KOPT-K1 (cell line): ENCODE results near the gene CELF1.
A peak's percentile ranks its signal among the peaks of the same experiment; 100 is the strongest.
"Not testable (repeated sequence)": the region's sequence is repeated elsewhere in the genome, so short reads cannot be mapped to it uniquely, and the experiment has no call there.

Experiments used
- H3K27ac ChIP-seq: fragments of 200-600 bp; sonication (generic); 2 replicates; pipeline ENCODE4 v1.5.1; 2016; ENCODE audit warnings: antibody characterized with exemption, mild to moderate bottlenecking, low read depth, low read length; ENCODE audit not compliant: poor library complexity, severe bottlenecking
- H3K36me3 ChIP-seq: fragments of 200-600 bp; sonication (generic); 2 replicates; pipeline ENCODE4 v1.5.1; 2017; ENCODE audit warnings: antibody characterized with exemption, mild to moderate bottlenecking, low read length, moderate library complexity; ENCODE audit not compliant: insufficient read depth
- H3K9me3 ChIP-seq: fragments of 200-600 bp; sonication (generic); 2 replicates; pipeline ENCODE4 v1.5.1; 2017; ENCODE audit warnings: antibody characterized with exemption, low read length, mild to moderate bottlenecking; ENCODE audit not compliant: insufficient read depth, poor library complexity, severe bottlenecking

Gene CELF1

GRCh38 chr11:47534704-47535251, 18.2 kb downstream of the CELF1 start:
- Histone ChIP-seq H3K9me3 (no peaks in the 10 kb centered on the region), H3K27ac (no peak overlapping the region), H3K36me3 (peaks cover 74% of the 10 kb centered on the region)

GRCh38 chr11:47533690-47534151, 19.2 kb downstream of the CELF1 start:
- Histone ChIP-seq H3K27ac (no peak overlapping the region), H3K36me3 (peaks cover 82% of the 10 kb centered on the region), H3K9me3 (no peaks in the 10 kb centered on the region)

DNA sequence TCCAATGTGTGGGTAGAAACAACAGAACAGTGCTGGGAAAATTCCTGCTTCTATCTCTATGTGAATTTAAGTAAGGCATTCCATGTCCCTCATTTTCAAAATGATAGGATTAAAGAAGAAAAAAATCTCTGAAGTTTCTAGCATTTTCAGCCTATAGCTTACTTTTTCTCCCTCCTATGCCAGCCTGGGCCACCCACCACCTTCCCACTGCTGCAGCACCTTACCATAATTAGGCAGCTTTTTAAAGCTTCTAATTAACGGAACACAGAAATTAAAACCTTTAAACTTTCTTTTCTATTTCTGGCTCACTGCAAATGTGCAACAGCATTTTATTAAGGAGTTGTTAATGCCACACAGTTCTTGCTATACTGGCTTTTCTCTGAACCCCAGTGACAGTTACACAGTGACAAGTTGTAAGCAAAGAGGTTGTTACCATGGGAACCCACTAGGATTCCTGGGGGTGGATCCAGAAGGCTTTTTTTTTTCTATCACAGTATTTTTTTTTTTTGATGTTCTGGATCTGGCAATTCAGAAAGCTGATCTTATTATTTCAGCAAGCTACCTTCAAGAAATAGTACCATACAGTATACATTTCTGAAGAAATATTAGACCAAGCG, 20.2 kb downstream of the CELF1 start:
- no peak overlapping the region for H3K27ac ChIP-seq

DNA sequence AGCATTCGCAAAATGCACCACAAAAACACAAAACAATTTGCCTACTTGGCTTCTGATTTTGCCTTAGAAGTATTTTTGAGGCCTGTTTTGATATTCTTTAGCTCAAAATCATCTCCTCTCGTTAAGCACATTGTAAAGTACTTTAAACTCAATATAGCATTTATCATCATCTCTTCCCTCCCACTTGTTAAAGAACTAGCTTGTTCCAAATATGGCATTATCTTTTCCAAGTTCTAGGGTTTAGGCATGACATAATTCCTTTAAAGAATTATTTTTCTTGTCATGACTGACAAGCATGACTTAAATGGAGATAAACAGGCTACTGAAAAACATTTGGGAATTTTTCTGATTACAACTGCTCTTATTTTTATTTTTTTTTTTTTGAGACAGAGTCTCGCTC, 21.3 kb downstream of the CELF1 start:
- H3K9me3 ChIP-seq, result no peaks in the 10 kb centered on the region
- no peak overlapping the region for H3K27ac ChIP-seq
- peaks cover 94% of the 10 kb centered on the region for H3K36me3 ChIP-seq

More for the DNA sequence above, 20.2 kb downstream of the CELF1 start:
- Histone ChIP-seq H3K36me3 (peaks cover 88% of the 10 kb centered on the region), H3K9me3 (no peaks in the 10 kb centered on the region)

DNA sequence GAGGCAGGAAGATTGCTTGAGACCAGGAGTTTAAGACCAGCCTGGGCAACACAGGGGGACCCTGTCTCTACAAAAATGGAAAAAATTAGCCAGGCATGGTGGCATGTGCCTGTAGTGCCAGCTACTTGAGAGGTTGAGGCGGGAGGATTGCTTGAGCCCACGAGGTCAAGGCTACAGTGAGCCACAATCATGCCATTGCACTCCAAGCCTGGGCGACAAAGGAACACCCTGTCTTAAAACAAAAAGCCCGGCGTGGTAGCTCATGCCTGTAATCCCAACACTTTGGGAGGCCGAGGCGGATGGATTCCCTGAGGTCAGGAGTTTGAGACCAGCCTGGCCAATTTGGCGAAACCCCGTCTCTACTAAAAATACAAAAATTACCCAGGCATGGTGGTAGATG, 22.2 kb downstream of the CELF1 start:
- H3K9me3 ChIP-seq, H3K27ac ChIP-seq: not testable (repeated sequence)
- H3K36me3 ChIP-seq, result peaks cover 88% of the 10 kb centered on the region

- Histone ChIP-seq H3K9me3 (no peaks in the 10 kb centered on the region), H3K36me3 (peaks cover 86% of the 10 kb centered on the region), H3K27ac (no peak overlapping the region)
Observed at GRCh38 chr11:47529951-47530350, 23.0 kb downstream of the CELF1 start.

- Histone ChIP-seq H3K36me3 (peaks cover 61% of the 10 kb centered on the region), H3K9me3 (no peaks in the 10 kb centered on the region), H3K27ac (no peak overlapping the region)
Observed at GRCh38 chr11:47527186-47527585, 25.7 kb downstream of the CELF1 start.

GRCh38 chr11:47526032-47526431, 26.9 kb downstream of the CELF1 start:
- not testable (repeated sequence) for H3K9me3 ChIP-seq, H3K27ac ChIP-seq
- peaks cover 55% of the 10 kb centered on the region for H3K36me3 ChIP-seq

DNA sequence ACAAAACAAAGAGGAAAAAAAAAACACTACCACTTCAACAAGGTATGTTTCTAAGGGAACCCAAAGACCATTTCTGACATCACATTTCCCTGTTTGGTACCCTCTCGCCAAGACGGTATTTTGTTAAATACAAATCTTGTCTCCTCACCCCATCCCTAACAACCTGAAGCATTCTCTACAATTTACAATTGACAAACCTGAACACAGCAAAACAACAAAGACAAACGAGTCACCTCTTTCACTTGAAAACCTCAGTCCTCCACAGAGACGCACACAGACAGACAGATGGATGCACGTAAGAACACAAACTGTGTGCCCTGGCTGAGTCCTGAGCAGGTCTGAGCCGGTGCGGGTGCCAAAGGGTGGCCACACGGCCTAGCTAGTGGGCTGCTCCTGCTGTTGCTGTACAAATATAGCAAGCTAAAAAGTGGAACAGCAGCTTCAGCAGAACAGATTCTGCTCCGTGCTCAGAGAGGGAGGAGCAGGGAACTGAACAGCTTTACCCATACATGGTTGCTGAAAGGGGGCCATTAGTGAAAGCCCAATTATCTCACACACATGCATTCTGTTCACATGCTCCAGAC, 28.5 kb downstream of the CELF1 start:
- Histone ChIP-seq H3K27ac (no peak overlapping the region), H3K36me3 (peaks cover 44% of the 10 kb centered on the region), H3K9me3 (no peaks in the 10 kb centered on the region)

DNA sequence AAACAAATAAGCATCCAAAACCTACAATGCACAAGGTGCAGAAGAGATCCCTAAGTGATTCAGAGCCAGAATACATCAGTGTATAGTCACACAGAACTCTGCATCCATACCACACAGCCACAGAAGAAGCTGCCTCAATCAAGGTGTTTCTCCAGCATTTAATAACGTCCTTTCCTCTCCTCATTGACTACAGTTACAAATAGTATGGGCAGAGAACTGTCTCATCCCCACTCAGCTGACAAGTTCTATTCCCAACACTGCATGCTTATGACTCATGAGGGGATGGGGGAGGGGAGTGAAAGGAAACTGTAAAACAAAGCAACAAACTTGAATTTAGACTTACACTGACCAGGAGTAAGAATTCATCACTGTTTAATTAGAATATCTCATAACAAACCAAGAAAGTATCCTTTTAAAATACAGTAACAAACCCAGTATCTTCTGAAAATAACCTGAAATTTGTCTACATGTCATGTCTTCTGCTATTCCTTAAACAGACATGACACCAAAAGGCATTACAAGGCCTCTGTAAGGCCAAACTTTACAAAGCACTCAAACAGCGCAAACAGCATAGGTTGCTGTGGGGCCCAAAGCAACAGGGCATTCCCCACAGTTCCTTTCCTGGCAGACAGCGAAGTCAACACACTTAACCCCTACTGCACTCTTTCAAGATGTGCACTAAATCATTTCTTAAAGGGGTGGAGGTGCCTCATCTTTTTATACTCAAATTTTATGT, 29.3 kb downstream of the CELF1 start:
- Histone ChIP-seq H3K27ac (no peak overlapping the region), H3K9me3 (no peaks in the 10 kb centered on the region), H3K36me3 (peaks cover 37% of the 10 kb centered on the region)

- Histone ChIP-seq H3K27ac (peak overlapping the region; percentile 43), H3K36me3 (peaks cover 27% of the 10 kb centered on the region), H3K9me3 (no peaks in the 10 kb centered on the region)
Observed at GRCh38 chr11:47518212-47518964, 34.5 kb downstream of the CELF1 start.

- peaks cover 27% of the 10 kb centered on the region for H3K36me3 ChIP-seq
- H3K27ac ChIP-seq, result no peak overlapping the region
- no peaks in the 10 kb centered on the region for H3K9me3 ChIP-seq
Observed at GRCh38 chr11:47516984-47517853, 35.7 kb downstream of the CELF1 start.

DNA sequence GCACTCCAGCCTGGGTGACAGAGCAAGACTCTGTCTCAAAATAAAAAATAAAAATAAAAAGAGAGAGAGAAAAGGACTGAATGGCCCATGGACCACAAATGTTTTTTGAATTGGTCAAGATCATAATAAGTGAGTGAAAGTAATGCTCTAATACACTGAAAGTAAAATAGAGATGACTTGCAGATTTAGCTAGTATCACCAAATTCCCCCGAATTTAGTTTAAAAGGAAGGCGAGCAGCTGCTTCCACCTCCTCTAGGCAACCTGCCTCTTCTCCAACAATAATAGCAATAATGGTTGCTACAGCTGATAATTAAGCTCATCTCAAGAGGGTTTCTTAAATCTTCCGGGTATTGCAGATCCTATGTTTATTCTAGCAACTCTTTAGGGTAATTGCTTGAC, 36.8 kb downstream of the CELF1 start:
- H3K9me3 ChIP-seq, result no peaks in the 10 kb centered on the region

More for the DNA sequence above, 36.8 kb downstream of the CELF1 start:
- Histone ChIP-seq H3K36me3 (peaks cover 31% of the 10 kb centered on the region), H3K27ac (no peak overlapping the region)
